Nucleus accumbens (tissue), 56 donors: ENCODE measurements around the gene ZBTB3.
A peak's percentile ranks its signal among the peaks of the same experiment; 100 is the strongest.

Experiments used
- DNase-seq, 56 donors: peaks; one replicate each; lab custom pipeline; 2025; lab: John Stamatoyannopoulos, UW

ZBTB3 gene

DNA sequence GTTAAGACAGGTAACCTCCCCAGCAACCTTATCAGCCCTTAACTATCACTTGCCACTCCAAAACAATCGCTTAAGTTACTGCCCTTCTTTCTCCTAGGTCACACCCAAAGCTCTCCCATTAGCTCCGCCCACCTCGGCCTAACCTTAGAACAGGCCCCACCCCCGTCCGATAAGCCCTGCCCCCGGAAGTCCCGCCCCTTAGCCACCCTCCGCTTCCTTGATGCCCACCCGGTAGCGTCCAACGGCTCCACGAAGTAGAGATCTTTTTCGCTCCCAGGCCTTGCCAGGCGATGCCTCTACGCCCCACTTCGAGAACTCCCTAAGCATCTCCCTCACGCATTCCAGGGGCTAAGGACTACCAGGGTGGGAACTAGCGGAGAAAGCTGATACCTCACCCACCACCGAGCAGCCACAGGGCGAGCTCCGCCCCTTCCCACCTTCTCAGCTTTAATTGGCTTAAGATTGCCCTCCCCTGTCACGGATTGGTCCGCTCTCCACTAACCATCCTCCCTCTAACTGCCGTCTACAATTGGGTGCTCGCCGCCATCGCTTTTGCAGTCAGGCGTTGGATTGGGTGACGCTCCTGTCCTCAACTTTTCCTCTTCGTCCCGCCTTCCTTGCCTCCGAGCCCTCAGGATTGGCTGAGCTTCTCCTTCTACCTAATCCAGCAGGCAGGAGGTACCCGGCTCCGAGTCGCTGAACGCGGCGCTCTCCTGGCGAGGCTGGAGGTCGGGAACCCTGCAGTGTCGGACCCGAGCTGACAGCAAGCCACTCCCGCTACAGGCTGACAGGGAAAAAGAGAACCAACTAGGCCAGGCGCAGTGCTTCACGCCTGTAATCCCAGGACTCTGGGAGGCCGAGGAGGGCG lies at the start of gene ZBTB3:
TSS of gene ZBTB3 (minus strand) at position 425 of the 868 bp plus-strand sequence. CDS start 496 bp downstream, outside the sequence.
- peak; percentile 87 to 100 (median 99) for DNase-seq

DNA sequence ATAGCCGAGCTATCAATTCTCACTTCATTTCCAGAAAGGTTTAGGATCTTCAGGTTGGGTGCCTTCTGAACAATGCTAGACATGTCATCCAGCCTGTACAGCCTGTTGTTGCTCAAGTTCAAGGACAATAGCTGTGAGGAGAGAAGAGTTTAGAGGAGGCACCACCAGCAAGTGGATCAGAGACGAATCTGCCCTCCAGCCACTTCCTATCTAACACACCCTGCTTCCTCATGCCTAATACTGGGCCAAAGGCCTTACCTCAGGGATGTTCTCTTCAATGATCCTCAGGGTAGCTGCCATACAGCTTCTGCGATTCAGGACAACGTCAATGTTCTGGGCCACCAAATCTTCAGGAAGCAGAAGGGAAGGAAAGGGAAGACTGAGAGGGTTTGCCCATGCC lies 47.1 kb upstream of the ZBTB3 start:
- no peak for DNase-seq

DNA sequence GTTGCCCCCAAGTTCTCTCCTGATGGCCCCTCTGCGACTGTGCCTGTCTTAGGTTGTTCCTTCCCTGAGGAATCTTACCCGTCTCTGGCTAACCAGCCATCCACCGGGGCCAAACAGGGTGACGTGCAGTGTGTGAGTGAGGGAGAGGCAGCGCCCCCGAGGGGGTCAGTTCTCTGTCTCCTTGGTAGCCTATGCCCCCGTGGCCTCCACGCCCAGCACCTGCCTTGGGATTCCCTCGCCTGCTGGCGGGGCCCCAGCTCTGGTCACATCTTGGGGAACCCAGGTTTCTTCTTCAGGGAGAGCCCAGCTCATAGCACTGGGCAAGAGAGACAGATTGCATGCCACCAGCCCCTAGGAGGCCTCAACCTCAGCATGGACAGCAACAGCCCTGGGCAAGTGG lies 45.5 kb upstream of the ZBTB3 start:
- DNase-seq, result no peak

DNA sequence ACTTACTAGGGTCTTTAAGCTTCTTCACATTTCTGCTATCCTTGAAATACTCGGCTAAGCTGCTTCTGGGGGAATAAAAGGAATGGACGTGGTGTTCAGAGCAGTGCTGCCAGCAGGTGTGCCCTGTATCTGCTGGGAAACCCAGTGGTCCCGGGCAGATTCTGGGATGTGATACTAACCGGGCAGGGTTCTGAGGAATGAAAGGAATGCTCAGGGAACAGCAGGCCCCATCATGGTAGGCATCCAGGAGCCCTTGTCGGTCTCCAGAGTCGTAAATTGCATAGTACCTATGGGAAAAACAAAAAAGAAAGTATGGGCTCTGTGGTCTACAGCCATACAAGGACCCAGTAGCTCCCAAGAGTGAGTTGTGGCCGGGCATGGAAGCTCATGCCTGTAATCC lies 42.3 kb upstream of the ZBTB3 start:
- no peak for DNase-seq

DNA sequence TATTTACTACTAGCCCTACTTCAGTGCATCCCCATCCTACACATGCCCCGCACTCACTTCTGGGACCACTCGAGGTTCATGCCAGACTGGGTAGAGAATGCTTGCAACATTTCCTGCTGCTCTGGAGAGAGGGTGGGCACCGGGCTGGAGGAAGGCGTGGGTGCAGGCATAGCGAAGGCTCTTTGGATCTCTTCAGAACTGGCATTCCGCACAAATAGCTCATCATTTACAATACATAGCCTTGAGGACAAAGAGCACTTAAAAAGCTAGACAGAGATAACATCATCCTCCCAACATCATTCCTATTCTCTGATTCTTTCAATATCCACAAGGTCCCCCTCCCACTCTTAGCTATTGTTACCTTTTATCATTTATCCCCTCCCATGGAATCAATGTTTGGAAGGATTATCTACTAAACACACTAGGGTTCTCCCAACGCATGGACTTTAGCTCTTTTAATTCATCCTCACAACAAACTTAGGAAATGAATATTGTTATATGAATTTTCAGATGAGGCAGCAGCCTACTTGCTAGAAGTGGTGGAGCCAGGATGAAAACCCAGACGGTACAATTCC lies 40.3 kb upstream of the ZBTB3 start:
- DNase-seq, result no peak

DNA sequence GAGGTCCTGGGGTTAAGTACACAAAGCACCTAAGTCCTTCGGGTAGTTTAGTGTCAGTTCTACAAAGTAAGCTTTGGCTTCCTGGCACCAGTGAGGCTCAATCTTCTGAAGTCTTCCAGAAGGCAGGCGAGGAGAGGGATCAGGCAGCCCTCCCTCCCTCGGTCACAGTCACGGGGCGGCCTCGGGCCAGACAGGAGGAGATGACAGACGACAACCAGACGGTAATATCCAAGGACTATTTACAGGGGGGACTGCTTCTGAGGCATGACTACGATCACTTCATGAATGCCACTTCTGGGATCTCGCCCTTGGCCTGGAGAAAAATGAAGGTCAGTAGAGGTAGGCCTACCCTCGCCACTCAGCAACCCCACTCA lies 38.2 kb upstream of the ZBTB3 start:
- peak in 3 of 56 donors; percentile 31 to 48 (median 47) for DNase-seq

DNA sequence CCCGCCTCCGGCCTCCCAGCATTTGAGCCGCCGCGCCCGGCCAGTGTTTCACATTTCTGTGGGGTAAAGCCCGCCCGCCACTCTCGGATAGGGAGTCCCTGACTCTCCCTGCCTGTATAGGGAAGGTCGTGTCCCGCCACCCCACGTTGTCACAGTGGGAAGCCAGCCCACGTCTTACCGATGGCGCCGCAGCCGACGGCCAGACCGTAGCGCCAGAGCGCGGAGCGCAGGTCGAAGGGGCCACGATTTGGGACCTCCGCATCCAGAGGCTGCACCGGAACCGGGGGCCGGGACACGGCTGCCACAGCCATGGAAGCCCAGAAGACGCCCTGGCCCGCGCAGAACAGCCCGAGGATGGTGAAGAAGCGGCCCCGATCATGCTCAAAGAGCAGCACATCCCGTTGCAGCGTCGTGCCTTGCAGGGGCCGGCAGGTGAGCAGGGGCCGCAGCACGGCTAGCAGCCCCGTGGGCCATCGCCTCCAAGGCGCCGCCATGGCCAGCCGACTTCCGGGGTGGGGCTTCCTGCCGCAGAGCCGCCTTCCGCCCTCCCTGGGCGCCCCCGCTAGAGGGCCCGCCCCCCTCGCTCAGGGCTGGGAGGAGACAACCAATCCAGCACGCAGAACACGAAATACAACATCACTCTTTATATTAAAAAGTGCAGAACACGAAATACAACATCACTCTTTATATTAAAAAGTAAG lies 37.7 kb upstream of the ZBTB3 start, which contains the start of gene TMEM223:
TSS of gene TMEM223 (minus strand) at position 506 of the 701 bp plus-strand sequence. CDS start at position 494, 12 bp downstream.
- peak in 55 of 56 donors; percentile 15 to 92 (median 77) for DNase-seq

DNA sequence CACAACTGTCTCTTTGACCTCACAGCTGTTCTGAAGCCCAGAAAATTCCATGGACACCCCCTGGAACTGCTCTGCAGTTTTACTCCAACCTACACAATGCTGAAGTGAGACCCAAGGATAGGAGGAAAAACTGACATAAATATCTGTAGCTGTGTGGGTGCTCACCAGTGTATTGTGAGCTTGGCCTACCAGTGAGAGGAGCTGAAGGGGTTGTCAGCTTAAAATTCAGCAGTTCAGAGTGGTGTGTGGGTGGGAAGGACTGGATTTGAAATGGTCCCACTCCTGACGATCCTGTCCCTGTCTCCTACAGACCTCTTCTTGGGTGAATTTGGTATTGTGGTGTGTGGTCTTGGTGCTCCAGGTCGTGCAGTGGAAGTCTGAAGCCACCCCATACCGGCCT lies 35.6 kb upstream of the ZBTB3 start:
- DNase-seq, result peak in 8 of 56 donors; percentile 4 to 45 (median 22)

DNA sequence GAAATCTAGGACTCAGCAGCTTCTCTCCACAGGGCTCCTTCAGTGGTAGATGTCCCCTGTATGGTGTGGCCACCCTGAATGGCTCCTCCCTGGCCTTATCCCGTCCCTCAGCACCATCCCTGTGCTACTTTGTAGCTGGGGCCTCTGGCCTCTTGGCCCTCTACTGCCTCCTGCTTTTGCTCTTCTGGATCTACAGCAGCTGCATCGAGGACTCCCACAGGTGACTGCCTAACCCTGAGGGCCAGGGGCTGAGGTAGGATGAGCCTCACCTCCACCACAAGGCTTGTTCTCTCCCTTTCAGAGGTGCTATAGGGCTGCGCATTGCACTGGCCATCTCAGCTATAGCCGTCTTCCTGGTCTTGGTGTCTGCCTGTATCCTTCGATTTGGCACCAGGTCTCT lies 35.0 kb upstream of the ZBTB3 start:
- DNase-seq, result no peak

DNA sequence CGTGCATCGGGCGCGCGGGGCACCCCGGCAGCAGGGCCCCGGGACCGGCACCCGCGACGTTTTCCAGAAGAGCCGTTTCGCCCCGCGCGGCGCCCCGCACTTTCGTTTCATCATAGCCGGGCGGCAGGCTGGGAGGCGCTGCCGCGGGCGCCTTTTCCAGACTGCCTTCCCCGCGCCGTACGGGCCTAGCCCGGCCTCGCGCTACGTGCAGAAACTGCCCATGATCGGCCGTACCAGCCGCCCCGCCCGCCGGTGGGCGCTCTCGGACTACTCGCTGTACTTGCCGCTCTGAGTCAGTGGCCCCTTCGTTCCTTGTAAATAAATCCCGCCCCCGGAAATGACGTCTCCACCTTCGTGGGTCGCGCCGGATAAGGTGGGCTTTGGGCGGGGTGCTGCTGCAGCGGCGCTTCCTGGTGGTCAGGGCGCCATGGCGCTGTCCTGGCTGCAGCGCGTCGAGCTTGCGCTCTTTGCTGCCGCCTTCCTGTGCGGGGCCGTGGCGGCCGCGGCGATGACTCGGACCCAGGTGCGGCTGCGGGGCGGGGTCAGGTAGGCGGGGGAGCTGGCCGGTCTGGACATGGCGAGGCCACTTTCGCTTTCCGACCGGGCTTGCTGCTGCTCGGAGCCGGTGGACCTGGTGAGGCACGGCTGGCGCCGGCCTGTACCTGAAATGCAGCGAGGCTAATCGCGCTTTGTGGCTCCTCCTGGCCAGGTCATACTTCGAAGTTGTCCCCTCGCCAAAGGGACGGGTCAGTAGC lies 33.2 kb upstream of the ZBTB3 start, which contains the start of gene TMEM179B:
TSS of gene TMEM179B (plus strand) at position 398 of the 755 bp plus-strand sequence. CDS start at position 428, 30 bp downstream.
- DNase-seq, result peak; percentile 72 to 99 (median 94)

DNA sequence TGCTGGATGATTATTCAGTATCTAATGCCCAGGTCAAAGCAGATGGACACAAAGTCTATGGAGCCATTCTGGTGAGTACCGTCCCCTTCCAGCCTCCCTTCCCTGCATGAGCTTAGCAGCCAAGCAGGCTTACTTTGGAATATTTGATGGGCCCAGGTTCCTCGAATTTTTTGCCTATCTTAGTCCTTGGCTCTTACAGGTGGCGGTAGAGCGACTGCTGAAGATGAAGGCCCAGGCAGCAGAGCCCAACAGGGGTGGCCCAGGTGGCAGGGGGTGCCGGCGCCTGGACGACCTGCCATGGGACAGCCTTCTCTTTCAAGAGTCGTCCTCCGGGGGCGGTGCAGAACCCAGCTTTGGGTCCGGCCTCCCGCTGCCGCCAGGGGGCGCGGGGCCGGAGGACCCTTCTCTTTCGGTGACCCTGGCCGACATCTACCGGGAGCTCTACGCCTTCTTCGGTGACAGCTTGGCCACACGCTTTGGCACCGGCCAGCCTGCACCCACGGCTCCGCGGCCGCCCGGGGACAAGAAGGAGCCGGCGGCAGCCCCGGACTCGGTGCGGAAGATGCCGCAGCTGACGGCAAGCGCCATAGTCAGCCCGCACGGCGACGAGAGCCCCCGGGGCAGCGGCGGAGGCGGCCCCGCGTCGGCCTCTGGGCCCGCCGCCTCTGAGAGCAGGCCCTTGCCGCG lies 32.5 kb upstream of the ZBTB3 start:
- peak in 55 of 56 donors; percentile 18 to 88 (median 67) for DNase-seq

DNA sequence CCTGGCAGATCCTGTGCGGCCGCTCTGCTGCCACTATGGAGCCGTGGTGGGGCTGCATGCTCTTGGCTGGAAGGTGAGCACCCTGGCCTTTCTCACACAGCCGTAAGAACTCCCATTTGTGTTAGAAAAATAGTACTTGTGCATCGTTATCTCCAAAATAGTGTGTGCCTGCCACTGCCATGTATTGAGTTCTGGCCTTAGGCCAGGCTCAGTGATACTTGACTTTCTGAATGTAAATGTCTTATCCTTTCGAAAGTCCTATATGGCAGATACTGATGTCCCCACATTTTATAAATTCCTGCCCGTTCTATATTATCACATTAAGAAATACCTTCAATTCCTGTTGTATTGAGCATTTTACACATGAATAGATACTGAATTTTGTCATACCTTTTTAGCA lies 28.8 kb upstream of the ZBTB3 start:
- DNase-seq, result no peak

DNA sequence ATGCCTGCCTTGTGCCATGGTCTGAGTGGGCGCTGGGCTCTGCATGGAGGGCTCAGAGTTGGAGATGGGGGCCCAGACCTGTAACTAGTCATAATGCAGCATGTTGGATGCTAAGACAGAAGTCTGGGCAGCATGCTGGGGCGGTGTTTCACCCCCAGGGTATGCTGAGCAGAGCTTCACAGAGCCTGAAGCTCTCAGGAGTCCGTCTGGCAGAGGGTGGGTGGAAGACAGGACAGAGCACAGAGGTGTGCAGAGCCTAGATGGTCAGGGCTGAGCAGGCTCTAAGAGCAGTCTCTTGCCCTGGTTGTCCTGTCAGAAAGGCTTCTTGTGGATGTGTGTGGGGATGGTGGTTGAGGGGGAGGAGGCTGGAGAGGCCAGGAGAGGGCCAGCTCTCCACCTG lies 24.5 kb upstream of the ZBTB3 start:
- no peak for DNase-seq

DNA sequence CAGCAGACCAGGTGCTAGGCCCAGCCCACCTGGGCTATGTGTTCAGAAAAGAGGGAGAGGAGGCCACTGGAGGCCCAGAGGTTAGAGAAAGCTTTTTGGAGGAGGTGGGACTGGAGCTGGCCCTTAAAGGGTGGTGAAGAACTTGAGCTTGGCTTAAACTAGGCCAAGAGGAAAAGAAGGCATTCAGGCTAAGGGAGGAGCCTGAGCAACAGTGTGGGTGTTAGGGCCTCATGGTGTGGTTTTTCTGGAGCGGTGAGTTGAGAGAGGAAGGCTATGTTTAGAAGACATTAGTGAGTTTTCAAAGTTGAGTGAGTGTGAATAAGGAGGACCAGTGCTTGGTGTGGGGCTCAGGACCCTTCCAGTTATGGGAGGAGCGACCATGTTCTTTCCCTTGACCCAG lies 23.4 kb upstream of the ZBTB3 start:
- DNase-seq, result no peak

DNA sequence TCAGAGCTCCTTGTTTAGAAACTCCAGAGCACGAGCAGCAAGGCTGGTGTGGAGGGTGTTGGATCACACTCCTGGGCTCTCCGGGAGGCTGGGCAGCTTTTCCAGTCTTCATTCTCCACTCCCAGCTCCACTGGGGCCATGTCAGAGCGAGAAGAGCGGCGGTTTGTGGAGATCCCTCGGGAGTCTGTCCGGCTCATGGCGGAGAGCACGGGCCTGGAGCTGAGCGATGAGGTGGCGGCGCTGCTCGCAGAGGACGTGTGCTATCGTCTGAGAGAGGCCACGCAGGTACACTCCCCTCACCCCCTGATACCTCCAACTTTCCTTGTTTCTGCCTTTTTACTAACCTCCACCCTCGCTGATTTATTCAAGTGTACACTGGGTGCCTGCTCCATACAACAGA lies 21.7 kb upstream of the ZBTB3 start:
- DNase-seq, result no peak

DNA sequence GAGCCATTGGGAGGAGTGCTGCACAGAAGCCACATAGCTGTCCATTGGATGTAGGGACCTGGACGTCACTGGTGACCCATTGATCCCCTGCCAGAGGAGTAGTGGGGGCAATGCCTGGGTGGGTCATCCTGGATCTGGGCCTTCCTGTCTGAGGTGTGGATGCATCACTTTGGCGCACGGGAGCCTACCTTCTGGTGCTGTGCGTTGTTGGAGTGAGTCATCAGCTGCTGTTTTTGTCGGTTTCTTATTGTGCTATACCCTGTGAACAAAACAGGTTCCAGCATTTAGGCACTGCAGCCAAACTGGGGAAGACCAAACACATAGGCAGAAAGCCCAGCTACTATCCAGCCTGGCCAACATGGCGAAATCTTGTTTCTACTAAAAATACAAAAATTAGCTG lies 20.4 kb upstream of the ZBTB3 start:
- DNase-seq, result no peak

DNA sequence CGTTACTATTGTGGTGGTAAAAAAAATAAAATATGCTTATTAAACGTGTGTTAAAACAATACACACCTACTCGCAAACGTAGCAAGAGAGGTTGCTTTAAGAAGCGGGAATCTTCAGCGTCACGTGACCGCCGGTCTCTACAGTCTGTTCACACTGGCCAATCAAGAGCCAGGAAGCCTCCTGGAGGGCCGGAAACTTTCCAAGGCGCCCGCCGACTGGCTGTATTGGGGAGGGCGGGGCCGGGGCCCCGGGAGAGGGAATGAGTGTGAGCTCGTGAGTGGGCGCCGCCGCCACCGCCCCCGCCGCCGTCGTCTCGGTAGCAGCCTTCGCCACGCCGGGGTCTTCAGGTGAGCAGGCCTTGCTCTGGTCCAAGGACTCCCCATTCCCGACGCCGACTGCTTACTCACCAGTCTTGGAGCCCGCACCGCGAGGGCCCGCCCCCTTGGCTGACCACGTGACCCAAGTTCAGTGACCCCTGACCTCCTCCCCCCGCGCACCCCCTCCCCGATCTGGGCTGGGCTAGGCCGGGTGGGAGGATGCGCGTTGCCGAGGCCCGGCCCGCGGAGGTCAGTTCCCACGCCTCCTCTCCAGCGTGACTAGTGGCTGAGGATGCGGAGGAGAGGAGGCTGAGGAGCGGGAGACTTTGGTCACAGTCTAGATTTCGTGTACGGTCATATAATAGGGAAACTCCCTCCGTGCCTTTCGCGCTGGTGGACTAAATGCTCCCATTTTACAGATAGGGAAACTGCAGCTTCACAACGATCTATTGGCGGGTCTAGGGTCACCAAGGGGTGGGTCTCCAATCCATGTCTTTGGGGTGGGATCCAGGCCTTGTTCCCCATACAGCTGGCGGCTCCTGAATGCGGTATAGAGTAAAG lies 17.4 kb upstream of the ZBTB3 start, which contains the start of gene TAF6L:
TSS of gene TAF6L (plus strand) at position 253 of the 878 bp plus-strand sequence. CDS start 4,388 bp downstream, outside the sequence.
- DNase-seq, result peak; percentile 93 to 100 (median 98)

DNA sequence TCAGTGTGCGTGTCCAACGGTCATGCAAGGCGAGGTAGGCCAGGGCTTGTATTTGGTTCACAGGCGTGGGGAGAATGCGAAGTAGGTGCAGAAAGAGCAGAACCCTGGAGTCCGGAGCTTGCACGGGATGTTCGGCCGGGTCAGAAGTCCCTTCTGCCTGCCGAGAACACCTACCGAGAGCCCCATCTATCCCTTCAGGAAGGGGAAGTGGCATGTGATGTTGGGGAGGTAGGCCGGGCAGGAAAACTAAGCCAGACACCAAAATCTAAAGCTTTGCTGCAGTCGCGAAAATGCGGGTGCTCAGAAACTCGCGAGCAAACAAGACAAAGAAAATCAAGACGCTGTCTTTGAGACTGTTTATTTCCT lies 16.8 kb upstream of the ZBTB3 start:
- DNase-seq, result peak in 39 of 56 donors; percentile 22 to 84 (median 64)

DNA sequence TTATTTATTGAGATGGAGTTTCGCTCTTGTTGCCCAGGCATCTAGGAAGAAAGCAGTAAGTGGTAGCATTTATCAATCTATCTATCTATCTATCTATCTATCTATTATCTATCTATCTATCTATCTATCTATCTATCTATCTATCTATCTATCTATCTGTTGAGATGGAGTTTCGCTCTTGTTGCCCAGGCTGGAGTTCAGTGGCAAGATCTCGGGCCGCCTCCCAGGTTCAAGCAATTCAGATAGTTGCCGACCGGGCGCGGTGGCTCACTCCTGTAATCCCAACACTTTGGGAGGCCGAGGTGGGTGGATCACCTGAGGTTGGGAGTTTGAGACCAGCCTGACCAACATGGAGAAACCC lies 6.9 kb upstream of the ZBTB3 start:
- peak in 1 of 56 donors; percentile 24 for DNase-seq
